Adrenal gland (tissue), 12 donors: ENCODE measurements around the gene PRPF8. TPM values are rescaled to one million over a fixed set of nuclear protein-coding genes. Genes with fewer than 3 reads are reported as not detected.

Source experiments
- DNase-seq, 7 donors: peaks; one replicate each; pipeline ENCODE4 v3.0.0-alpha.2; 2019 to 2020
- H3K27ac ChIP-seq, 5 donors: fragments of 200-600 bp; sonication (generic) in 4 of 5; 1 replicate in 3 of 5; 2 replicates in 2 of 5; pipeline versions ENCODE4 v1.5.1 to v1.8.0; 2016 to 2020; ENCODE audit warnings: mild to moderate bottlenecking in 1 of 5
- H3K27me3 ChIP-seq: fragments of 200-600 bp; 2 replicates; pipeline ENCODE4 v1.8.0; 2021
- H3K36me3 ChIP-seq, 2 donors: fragments of 200-600 bp; replicated peaks in 1 of 2; 1 replicate in 1 of 2; 2 replicates in 1 of 2; pipeline versions ENCODE4 v1.5.1 to v1.8.0; 2018 to 2022
- H3K4me1 ChIP-seq, 2 donors: fragments of 200-600 bp; replicated peaks in 1 of 2; 1 replicate in 1 of 2; 2 replicates in 1 of 2; pipeline versions ENCODE4 v1.5.1 to v1.8.0; 2018 to 2021
- H3K4me3 ChIP-seq, 4 donors: fragments of 200-600 bp; sonication (generic) in 3 of 4; one replicate each; pipeline ENCODE4 v1.5.1; 2016 to 2018
- H3K9me3 ChIP-seq, 3 donors: fragments of 200-600 bp; sonication (generic) in 1 of 3; replicated peaks in 1 of 3; 1 replicate in 2 of 3; 2 replicates in 1 of 3; pipeline versions ENCODE4 v1.5.1 to v1.8.0; 2016 to 2021
- CTCF ChIP-seq, 6 experiments: fragments of 450-650 bp in 4 of 6; fragments of 200-600 bp in 2 of 6; sonication (generic) in 1 of 6; IDR thresholded peaks; 1 replicate in 5 of 6; 2 replicates in 1 of 6; pipeline versions ENCODE4 v1.5.1 to v1.8.0; 2016 to 2021; ENCODE audit warnings: antibody characterized with exemption in 6 of 6, mild to moderate bottlenecking in 2 of 6, moderate library complexity in 1 of 6
- POLR2A ChIP-seq, 2 donors: fragments of 450-650 bp; IDR thresholded peaks; one replicate each; pipeline ENCODE4 v1.6.1; 2017; ENCODE audit warnings: antibody characterized with exemption in 2 of 2, mild to moderate bottlenecking in 2 of 2, moderate library complexity in 1 of 2
- WGBS, 4 donors: extraction: QIAGEN DNeasy Blood & Tissue Kit in 2 of 4; methylation state at CpG; one replicate each; pipeline versions ENCODE4 v1.1.5 to v1.1.7; 2013 to 2017; 5-methylcytosine and 5-hydroxymethylcytosine counted together
- intact Hi-C, 2 donors: fragments of 100-400 bp; cut with DNase I; formaldehyde crosslinking; loops; one replicate each; pipeline versions ENCODE4 v1.14.1 to v1.15.0; 2022 to 2023
- polyA plus RNA-seq, 3 donors: library from polyadenylated mRNA; stranded (reverse); fragments of 200-250 nt in 2 of 3; fragments of 350-450 nt in 1 of 3; fragmentation: Illumina TruSeq in 1 of 3; extraction: RNeasy Lipid Tissue Mini Kit (QIAGEN cat#74804) in 1 of 3; gene quantifications; one replicate each; pipeline ENCODE4 v1.2.3, GENCODE V29; 2013 to 2014
- total RNA-seq, 9 donors: library from RNA; depleted of rRNA in 4 of 9; stranded (reverse); fragments of >200 nt in 4 of 9; fragments of 120-200 nt in 1 of 9; fragmentation: NEBNext Ultra II Directional in 1 of 9; extraction: Animal tissue kit (Norgen Biotek cat#: 25700) in 1 of 9; gene quantifications; one replicate each; pipeline versions ENCODE4 v1.1.0 to v1.2.4, GENCODE V29; 2013 to 2023
- donor health status: healthy with polysubstance abuse.
- donor health status: Bipolar disorder and iron deficiency.
- donor health status: DM: yes; HTN: yes; CAD: no.
- donor health status: DM: no; HTN: no; CAD: no.
- donor health status: DM: no; HTN: no; CAD: no.
- donor health status: DM: yes; HTN: yes; CAD: no.

The PRPF8 gene
- total and polyA plus RNA-seq, 12 donors, result 107 to 748 (median 212) TPM

DNA sequence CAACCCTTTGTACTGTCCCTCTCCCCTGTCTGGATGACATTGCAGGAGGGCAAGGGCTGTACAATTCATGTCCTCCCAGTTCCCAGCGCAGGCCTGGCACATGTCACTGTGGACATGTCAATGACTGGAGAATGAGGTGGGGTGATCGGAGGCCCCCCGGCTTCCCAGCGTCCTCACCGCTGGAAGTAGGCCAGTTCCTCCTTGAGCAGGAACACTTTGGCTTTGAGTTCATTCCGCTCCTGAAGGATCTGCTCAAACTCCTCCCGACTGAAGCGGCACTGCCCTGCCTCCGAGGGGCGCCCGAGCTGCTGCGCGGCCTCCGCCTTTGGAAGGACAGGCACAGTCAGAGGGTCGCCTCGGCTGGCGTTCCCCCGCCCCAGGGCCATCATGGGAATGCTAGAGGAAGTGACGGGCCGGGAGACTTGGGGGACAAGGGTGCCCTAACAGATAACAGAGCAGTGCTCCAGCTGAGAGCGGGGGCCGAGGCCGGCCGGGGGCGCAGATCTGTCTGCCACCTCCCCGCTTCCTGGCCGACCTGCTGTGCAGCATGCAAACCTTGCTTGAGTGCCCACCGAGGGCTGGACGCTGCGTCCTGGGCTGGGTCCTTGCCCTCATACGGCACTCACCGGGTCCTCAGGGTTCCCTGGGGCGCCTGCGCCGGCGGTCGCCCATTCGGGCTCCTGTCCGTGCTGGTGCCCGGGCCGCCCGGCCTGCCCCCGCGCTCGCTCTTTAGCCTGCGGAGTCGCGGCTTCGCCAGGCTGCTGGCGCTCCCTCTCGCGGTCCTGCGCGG, 36.3 kb downstream of the PRPF8 start:
- DNase-seq, result peak in 5 of 7 donors; percentile 63 to 95 (median 85)
- Histone ChIP-seq H3K27me3 (no peaks in the 10 kb centered on the region), H3K36me3 (peaks cover 0 to 31% of the 10 kb centered on the region in 2 donors), H3K27ac (peak overlapping the region; percentile 74 to 96 (median 87)), H3K4me3 (peak overlapping the region in 3 of 4 donors; percentile 29 to 60 (median 44)), H3K9me3 (no peaks in the 10 kb centered on the region), H3K4me1 (peaks cover 21 to 49% of the 10 kb centered on the region in 2 donors)
- intact Hi-C loops, result loop anchor here in 1 of 2 donors (5.0 kb wide), 1 partner anchor 71 kb away; no protein-coding TSS in a partner anchor
- WGBS, 4 donors, result 0 to 4% (median 3%) methylated on average over 21 to 54 of the region's 54 CpGs; no CpG with 5 or more reads in 1 of the 4 donors
- TF ChIP-seq POLR2A (IDR thresholded peaks at IDR 0.05) (peak; percentile 3 to 24), CTCF (IDR thresholded peaks at IDR 0.05) (peak in 5 of 6 experiments; percentile 60 to 97 (median 70))

DNA sequence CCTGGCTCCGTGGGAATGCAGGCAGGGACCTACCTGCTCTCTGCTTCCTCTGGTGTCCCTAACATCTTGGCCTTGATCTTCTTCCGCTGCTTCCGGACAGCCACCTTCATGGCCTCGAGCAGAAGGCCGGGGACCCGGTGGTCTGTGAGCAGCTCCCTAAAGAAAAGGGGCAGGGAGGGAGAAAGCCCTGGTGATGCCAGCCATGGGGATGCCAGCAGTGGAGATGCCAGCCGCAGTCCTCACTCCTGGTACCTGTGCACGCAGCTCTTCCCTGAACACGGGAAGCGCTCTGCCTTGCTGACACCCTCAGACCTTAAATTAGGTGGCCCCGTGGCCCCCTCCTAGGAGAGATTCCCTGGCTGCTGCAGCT, 36.9 kb downstream of the PRPF8 start:
- peak overlapping the region in 1 of 4 donors; percentile 60 for H3K4me3 ChIP-seq

DNA sequence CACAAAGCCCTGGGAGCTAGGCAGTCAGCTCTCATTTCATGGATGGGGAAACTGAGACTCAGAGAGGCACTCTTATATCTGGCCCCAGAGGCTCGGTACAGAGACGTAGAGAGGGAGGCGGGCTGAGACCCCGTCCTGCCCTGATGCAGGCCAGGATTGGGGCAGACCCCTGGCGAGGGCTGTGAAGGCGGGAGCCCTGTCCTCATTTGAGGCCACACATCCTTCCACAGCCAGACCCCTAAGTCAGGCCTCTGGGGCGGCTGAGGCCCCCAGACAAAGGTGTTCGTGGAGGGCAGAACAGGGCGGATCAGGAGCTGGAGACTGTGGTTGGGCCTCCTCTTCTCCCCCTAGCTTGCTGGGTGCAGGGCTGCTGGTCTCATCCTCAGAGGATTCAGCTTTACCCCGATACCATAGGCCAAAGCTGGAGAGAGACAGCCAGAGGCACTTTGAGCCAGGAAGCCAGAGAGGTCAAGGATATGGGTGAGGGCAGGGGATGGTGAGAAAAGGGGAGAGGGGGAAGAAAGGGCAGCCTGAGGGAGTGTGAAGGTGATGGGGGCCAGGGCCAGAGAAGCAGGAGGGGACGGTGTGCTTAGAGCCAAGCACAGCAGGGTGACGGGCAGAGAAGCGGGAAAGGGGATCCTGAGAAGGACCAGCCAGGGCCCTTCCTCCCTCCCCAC, 38.3 kb downstream of the PRPF8 start:
- Histone ChIP-seq H3K9me3 (no peaks in the 10 kb centered on the region), H3K4me3 (no peak overlapping the region), H3K36me3 (peaks cover 0 to 11% of the 10 kb centered on the region in 2 donors), H3K27me3 (no peaks in the 10 kb centered on the region), H3K4me1 (peaks cover 21 to 48% of the 10 kb centered on the region in 2 donors), H3K27ac (peak overlapping the region in 1 of 5 donors; percentile 79)
- intact Hi-C loops, result loop anchor here in 1 of 2 donors (5.0 kb wide), 1 partner anchor 69 kb away; no protein-coding TSS in a partner anchor
- WGBS, 4 donors, result 75 to 87% (median 86%) methylated on average over 7 to 13 of the region's 13 CpGs
- TF ChIP-seq POLR2A (IDR thresholded peaks at IDR 0.05) (no peak), CTCF (IDR thresholded peaks at IDR 0.05) (no peak)
- no peak for DNase-seq

More for the DNA sequence above, 36.9 kb downstream of the PRPF8 start:
- peaks cover 21 to 49% of the 10 kb centered on the region in 2 donors for H3K4me1 ChIP-seq
- intact Hi-C loops, result loop anchor here in 1 of 2 donors (5.0 kb wide), 1 partner anchor 70 kb away; no protein-coding TSS in a partner anchor
- H3K27ac ChIP-seq, result peak overlapping the region in 4 of 5 donors; percentile 80 to 96 (median 88)
- no peaks in the 10 kb centered on the region for H3K9me3 ChIP-seq
- TF ChIP-seq CTCF (IDR thresholded peaks at IDR 0.05), result no peak
- no peak for TF ChIP-seq POLR2A (IDR thresholded peaks at IDR 0.05)
- peaks cover 0 to 25% of the 10 kb centered on the region in 2 donors for H3K36me3 ChIP-seq
- WGBS, 4 donors, result 55 to 59% (median 57%) methylated on average over 7 to 11 of the region's 11 CpGs
- no peak for DNase-seq
- no peaks in the 10 kb centered on the region for H3K27me3 ChIP-seq
